Activated CD4-positive, alpha-beta T cell treated with anti-CD3 and anti-CD28 coated beads, Interleukin-2, amount 50 U/mL, for 16 hours (primary cell): Measurements from ENCODE around the gene FAM110C.
"Not testable (repeated sequence)": the region's sequence is repeated elsewhere in the genome, so short reads cannot be mapped to it uniquely, and the experiment has no call there.

Source experiments
- DNase-seq: peaks from one replicate; pipeline ENCODE4 v3.0.0-alpha.2; 2020

The FAM110C gene

GRCh38 chr2:40465-40864, 5.8 kb downstream of the FAM110C start:
- DNase-seq: no peak

- no peak for DNase-seq
These were observed 8.2 kb downstream of the FAM110C start for GRCh38 chr2:38155-38554.

- DNase-seq: no peak
These were observed 10.0 kb downstream of the FAM110C start for GRCh38 chr2:36318-36717.

GRCh38 chr2:35852-36251, 10.5 kb downstream of the FAM110C start:
- DNase-seq: peak; percentile 22

GRCh38 chr2:33620-34019, 12.7 kb downstream of the FAM110C start:
- peak; percentile 84 for DNase-seq

GRCh38 chr2:32068-32467, 14.2 kb downstream of the FAM110C start:
- DNase-seq: peak; percentile 70

- no peak for DNase-seq
These were observed 17.1 kb downstream of the FAM110C start for GRCh38 chr2:29253-29652.

- no peak for DNase-seq
These were observed 17.8 kb downstream of the FAM110C start for GRCh38 chr2:28406-28975.

GRCh38 chr2:26891-27290, 19.4 kb downstream of the FAM110C start:
- DNase-seq: no peak

GRCh38 chr2:25543-25942, 20.8 kb downstream of the FAM110C start:
- DNase-seq: no peak

GRCh38 chr2:24591-24990, 21.7 kb downstream of the FAM110C start:
- not testable (repeated sequence) for DNase-seq

- DNase-seq: no peak
These were observed 22.2 kb downstream of the FAM110C start for GRCh38 chr2:24107-24506.

- no peak for DNase-seq
These were observed 23.0 kb downstream of the FAM110C start for GRCh38 chr2:23283-23682.

GRCh38 chr2:22244-22643, 24.1 kb downstream of the FAM110C start:
- not testable (repeated sequence) for DNase-seq

GRCh38 chr2:20259-20658, 26.0 kb downstream of the FAM110C start:
- DNase-seq: not testable (repeated sequence)

GRCh38 chr2:19505-19904, 26.8 kb downstream of the FAM110C start:
- no peak for DNase-seq

- DNase-seq: no peak
These were observed 27.7 kb downstream of the FAM110C start for GRCh38 chr2:18402-19271.

GRCh38 chr2:15916-16315, 30.4 kb downstream of the FAM110C start:
- DNase-seq: not testable (repeated sequence)

GRCh38 chr2:11248-11941, 34.9 kb downstream of the FAM110C start:
- DNase-seq: peak; percentile 56

- no peak for DNase-seq
These were observed 36.0 kb downstream of the FAM110C start for GRCh38 chr2:10222-10875.
